Endothelial cell (in vitro differentiated cells): ENCODE data around the gene TRIM59. TPM values are rescaled to one million over a fixed set of nuclear protein-coding genes. Genes with fewer than 3 reads are reported as not detected.
A peak's percentile ranks its signal among the peaks of the same experiment; 100 is the strongest.
"Not testable (repeated sequence)": the region's sequence is repeated elsewhere in the genome, so short reads cannot be mapped to it uniquely, and the experiment has no call there.

Experiments used
- DNase-seq: peaks from one replicate; pipeline ENCODE4 v3.0.0; 2021; ENCODE audit warnings: low spot score
- H3K27ac Mint-ChIP-seq: one replicate; pipeline ENCODE4 v1.8.0; 2021; ENCODE audit warnings: mixed read lengths, inconsistent platforms; ENCODE audit not compliant: unreplicated experiment
- H3K27me3 Mint-ChIP-seq: one replicate; pipeline ENCODE4 v1.8.0; 2021; ENCODE audit warnings: mild to moderate bottlenecking, moderate library complexity, mixed read lengths, inconsistent platforms; ENCODE audit not compliant: unreplicated experiment
- H3K36me3 Mint-ChIP-seq: one replicate; pipeline ENCODE4 v1.8.0; 2021; ENCODE audit warnings: mild to moderate bottlenecking, low read depth, mixed read lengths, inconsistent platforms; ENCODE audit not compliant: unreplicated experiment
- H3K4me1 Mint-ChIP-seq: one replicate; pipeline ENCODE4 v1.8.0; 2021; ENCODE audit warnings: mild to moderate bottlenecking, mixed read lengths, inconsistent platforms; ENCODE audit not compliant: unreplicated experiment
- H3K4me3 Mint-ChIP-seq: one replicate; pipeline ENCODE4 v1.8.0; 2021; ENCODE audit warnings: mild to moderate bottlenecking, mixed read lengths, inconsistent platforms; ENCODE audit not compliant: unreplicated experiment
- H3K9me3 Mint-ChIP-seq: one replicate; pipeline ENCODE4 v1.8.0; 2021; ENCODE audit warnings: mixed read lengths, inconsistent platforms; ENCODE audit not compliant: unreplicated experiment
- CTCF ChIP-seq: fragments of 200-600 bp; sonication (generic); IDR thresholded peaks from one replicate; pipeline ENCODE4 v1.5.0; 2021; ENCODE audit warnings: antibody characterized with exemption; ENCODE audit not compliant: unreplicated experiment
- total RNA-seq: library from RNA; stranded (reverse); fragmentation: NEBNext Ultra II Directional; extraction: Animal tissue kit (Norgen Biotek cat#: 25700); gene quantifications from one replicate; pipeline ENCODE4 v1.2.1, GENCODE V29; 2021; ENCODE audit not compliant: unreplicated experiment

Gene TRIM59
- total RNA-seq, 1 donor from 2014 or later = 12.8 TPM

- Mint-ChIP-seq H3K36me3 (peaks cover 4% of the 10 kb centered on the region), H3K9me3 (no peaks in the 10 kb centered on the region), H3K4me3 (no peak overlapping the region), H3K27me3 (peaks cover 4% of the 10 kb centered on the region), H3K4me1 (peaks cover 5% of the 10 kb centered on the region), H3K27ac (no peak overlapping the region)
- DNase-seq = no peak
- no peak for TF ChIP-seq CTCF
Observed at GRCh38 chr3:160454995-160455394, 5.4 kb upstream of the TRIM59 start.

GRCh38 chr3:160452251-160452650, 2.7 kb upstream of the TRIM59 start:
- peak overlapping the region; percentile 59 for H3K4me3 Mint-ChIP-seq
- DNase-seq, H3K27me3 Mint-ChIP-seq, H3K9me3 Mint-ChIP-seq, H3K36me3 Mint-ChIP-seq, H3K27ac Mint-ChIP-seq: not testable (repeated sequence)
- peaks cover 14% of the 10 kb centered on the region for H3K4me1 Mint-ChIP-seq

- Mint-ChIP-seq H3K4me3 (no peak overlapping the region), H3K27ac (no peak overlapping the region), H3K27me3 (peaks cover 2% of the 10 kb centered on the region), H3K4me1 (peaks cover 14% of the 10 kb centered on the region), H3K36me3 (peaks cover 4% of the 10 kb centered on the region), H3K9me3 (no peaks in the 10 kb centered on the region)
- no peak for DNase-seq
- TF ChIP-seq CTCF = no peak
Observed at GRCh38 chr3:160451602-160452001, 2.0 kb upstream of the TRIM59 start.

GRCh38 chr3:160450846-160451245, 1.3 kb upstream of the TRIM59 start:
- Mint-ChIP-seq H3K27ac (peak overlapping the region; percentile 32), H3K9me3 (no peaks in the 10 kb centered on the region), H3K36me3 (peaks cover 4% of the 10 kb centered on the region), H3K4me3 (peak overlapping the region; percentile 97), H3K27me3 (peaks cover 2% of the 10 kb centered on the region), H3K4me1 (peaks cover 14% of the 10 kb centered on the region)
- no peak for DNase-seq
- TF ChIP-seq CTCF = no peak

- Mint-ChIP-seq H3K9me3 (no peaks in the 10 kb centered on the region), H3K36me3 (peaks cover 9% of the 10 kb centered on the region)
- DNase-seq = no peak
Observed at GRCh38 chr3:160448845-160449635, 546 bp downstream of the TRIM59 start.

More at GRCh38 chr3:160448845-160449635, 546 bp downstream of the TRIM59 start:
- H3K4me1 Mint-ChIP-seq = peaks cover 17% of the 10 kb centered on the region
- peaks cover 2% of the 10 kb centered on the region for H3K27me3 Mint-ChIP-seq
- no peak for TF ChIP-seq CTCF
- peak overlapping the region; percentile 96 for H3K27ac Mint-ChIP-seq
- H3K4me3 Mint-ChIP-seq = peak overlapping the region; percentile 97
